NCI-H446 (cell line): ENCODE data around the gene KIF6.
"Not testable (repeated sequence)": the region's sequence is repeated elsewhere in the genome, so short reads cannot be mapped to it uniquely, and the experiment has no call there.

Experiments used
- DNase-seq, 2 experiments: peaks; one replicate each; lab custom pipeline; 2025; lab: John Stamatoyannopoulos, UW

Gene KIF6

GRCh38 chr6:39553029-39553428, 172.2 kb downstream of the KIF6 start:
- DNase-seq, result no peak

- no peak for DNase-seq
These were observed 175.0 kb downstream of the KIF6 start for GRCh38 chr6:39550191-39550590.

DNA sequence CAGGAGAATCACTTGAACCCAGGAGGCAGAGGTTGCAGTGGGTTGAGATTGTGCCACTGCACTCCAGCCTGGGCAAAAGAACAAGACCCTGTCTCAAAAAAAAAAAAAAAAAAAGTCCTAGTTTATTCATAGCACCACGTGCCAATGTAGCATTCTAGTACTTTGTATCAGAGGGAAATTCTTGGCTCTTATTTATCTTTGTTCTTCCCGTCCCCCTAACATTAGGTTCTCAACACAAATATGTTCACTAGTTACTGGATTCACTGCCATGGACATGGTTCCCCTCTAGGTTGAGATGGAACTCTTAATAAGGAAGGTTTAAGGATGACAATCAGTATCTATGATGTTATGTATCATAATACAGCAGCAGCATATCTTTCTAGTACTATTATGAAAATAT, 178.5 kb downstream of the KIF6 start:
- no peak for DNase-seq

GRCh38 chr6:39543950-39544349, 181.3 kb downstream of the KIF6 start:
- no peak for DNase-seq

DNA sequence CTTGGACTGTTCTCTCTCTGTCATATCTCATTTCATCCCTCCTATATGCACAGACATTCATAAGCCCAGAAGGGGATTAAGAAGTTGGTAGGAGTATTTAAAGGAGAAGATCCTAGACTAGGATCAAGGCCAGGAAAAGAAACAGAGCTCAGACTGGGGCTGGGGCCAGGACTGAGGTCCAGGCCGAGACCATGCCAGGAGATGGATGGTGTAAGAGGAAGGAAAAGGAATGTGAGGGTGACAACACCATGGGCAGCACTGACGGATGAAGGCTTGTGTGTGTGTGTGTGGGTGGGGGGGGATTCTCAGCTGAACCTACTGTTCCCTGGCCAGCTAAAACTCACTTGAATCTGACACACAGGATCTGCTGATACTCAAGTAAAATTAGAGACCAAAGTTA, 182.1 kb downstream of the KIF6 start:
- peak in 1 of 2 experiments; percentile 33 for DNase-seq

DNA sequence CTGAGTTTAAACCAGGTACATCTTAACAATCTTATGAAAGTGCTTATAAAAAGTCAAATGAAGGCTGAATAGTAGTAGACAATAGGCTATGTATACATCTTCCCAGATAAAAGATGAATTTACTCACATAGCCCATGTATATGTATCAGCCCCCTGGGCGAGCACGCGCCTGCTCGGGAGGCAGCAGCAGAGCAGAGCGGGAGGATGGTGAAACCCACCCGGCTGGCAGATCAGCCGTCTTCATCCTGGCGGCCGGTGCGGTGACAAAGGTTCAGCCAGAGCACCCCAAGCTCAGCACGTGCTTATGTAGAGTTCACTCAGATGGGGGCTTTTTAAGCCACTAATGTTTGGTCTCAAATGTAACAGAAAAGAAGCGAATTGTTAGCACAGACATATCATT, 184.8 kb downstream of the KIF6 start:
- no peak for DNase-seq

- no peak for DNase-seq
These were observed 194.9 kb downstream of the KIF6 start for GRCh38 chr6:39530201-39530759.

DNA sequence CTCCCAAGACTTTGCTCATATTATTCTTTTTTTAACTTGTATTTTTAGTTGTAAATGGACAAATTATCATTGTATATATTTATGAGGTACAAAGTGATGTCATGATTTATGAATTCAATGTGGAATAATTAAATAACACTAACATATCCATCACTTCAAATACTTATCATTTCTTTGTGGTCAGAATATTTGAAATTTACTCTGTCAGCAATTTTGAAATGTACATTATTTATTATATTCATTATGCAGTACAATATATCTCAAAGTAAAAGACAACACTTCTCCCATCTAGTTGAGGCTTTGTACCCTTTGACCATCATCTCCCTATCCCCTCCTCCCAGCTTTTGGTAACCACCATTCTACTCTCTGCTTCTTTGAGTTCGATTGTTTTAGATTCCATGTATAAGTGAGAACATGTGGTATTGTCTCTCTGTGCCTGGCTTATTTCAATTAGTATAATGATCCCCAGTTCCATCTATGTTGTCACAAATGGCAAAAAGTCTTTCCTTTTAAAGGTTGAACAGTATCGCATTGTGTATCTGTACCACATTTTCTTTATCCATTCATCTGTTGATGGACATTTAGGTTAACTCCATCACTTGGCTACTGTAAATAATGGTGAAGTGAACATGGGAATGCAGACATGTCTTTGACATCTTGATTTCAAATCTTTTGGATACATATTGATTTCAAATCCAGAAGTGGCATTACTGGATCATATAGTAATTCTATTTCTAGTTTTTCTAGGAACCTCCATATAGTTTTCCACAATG, 197.2 kb downstream of the KIF6 start:
- no peak for DNase-seq

DNA sequence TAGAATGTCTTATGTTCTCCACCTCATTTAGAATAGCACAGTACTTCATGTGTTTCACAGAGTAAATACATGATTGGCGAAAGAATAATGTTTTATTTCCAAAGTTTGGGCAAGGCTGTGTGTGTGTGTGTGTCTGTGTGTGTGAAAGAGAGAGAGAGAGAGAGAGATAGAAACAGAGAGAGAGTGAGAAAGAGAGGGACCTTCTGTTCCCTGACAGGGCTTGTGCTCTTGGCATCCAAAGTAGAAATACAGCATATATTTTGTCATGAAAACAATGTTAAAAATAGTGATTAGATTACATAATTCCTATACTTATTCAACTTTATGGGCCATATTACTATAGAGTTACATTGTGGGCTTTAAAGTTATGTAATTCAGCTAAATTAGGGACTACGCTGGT, 201.2 kb downstream of the KIF6 start:
- no peak for DNase-seq

DNA sequence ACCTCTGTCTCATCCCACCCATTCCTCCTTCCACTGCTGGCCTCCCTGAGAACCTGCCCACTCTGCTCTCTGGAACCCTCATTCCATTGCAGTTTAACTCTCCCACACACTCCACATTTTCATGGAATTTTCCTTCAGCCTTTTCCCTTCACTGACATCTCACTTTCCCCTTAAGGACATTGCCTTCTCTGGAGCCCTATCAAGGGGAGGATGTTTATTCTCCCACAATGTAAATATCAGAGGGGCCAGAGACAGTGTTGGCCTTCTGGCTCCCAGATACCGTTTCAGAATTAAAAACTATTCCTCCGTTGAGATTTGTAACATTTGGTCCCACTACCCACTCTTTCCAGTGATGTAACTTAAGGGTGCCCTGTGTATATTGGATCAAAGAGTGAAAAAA, 203.2 kb downstream of the KIF6 start:
- DNase-seq, result no peak

DNA sequence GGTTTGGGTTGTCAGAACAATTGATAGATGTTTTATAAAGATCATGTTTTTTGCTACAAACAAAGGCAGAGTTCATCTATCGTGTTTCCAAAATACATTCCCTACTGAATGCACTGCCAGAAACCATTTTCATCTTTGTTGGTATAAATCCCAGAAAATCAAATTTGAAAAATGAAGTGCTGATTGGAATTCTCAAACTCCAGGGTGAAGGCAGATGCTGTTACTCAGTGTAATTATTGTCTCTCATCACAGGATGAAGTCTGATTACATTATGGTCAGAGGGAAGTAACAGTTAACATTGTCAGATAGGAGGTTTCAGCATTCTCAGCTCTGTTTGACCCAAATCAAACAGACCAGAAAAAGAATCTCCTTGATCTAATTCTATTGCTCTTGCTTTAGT, 204.3 kb downstream of the KIF6 start:
- DNase-seq, result peak in 1 of 2 experiments; percentile 23

- DNase-seq, result no peak
These were observed 204.8 kb downstream of the KIF6 start for GRCh38 chr6:39520411-39520810.

- no peak for DNase-seq
These were observed 207.0 kb downstream of the KIF6 start for GRCh38 chr6:39518221-39518620.

GRCh38 chr6:39517756-39518155, 207.5 kb downstream of the KIF6 start:
- no peak for DNase-seq

- DNase-seq, result no peak
These were observed 208.7 kb downstream of the KIF6 start for GRCh38 chr6:39516471-39516870.

- DNase-seq, result no peak
These were observed 209.7 kb downstream of the KIF6 start for GRCh38 chr6:39515471-39515870.

DNA sequence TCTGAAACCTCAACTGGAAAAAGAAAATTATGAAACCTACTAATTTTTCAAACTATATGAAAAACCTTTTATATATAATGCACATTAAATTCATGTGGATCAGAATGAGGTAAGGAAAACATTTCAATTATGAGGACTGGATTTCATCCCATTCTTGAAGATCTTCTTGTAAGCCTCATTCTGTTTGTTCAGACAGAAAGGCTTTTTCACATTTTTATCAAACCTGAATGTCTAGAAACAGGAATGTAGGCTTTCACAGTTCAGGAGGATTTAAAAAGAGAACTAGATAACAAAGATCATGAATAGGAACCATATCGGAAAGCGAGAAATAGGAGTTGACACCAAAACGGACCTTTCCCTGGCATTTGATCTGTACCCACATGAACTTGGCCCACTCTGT, 210.2 kb downstream of the KIF6 start:
- no peak for DNase-seq

DNA sequence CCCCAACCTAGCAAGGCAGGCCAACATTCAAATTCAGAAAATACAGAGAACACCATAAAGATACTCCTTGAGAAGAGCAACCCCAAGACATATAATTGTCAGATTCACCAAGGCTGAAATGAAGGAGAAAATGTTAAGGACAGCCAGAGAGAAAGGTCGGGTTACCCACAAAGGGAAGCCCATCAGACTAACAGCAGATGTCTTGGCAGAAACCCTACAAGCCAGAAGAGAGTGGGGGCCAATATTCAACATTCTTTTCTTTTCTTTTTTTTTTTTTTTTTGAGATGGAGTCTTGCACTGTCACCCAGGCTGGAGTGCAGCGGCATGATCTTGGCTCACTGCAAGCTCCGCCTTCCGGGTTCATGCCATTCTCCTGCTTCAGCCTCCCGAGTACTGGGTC, 215.4 kb downstream of the KIF6 start:
- not testable (repeated sequence) for DNase-seq

DNA sequence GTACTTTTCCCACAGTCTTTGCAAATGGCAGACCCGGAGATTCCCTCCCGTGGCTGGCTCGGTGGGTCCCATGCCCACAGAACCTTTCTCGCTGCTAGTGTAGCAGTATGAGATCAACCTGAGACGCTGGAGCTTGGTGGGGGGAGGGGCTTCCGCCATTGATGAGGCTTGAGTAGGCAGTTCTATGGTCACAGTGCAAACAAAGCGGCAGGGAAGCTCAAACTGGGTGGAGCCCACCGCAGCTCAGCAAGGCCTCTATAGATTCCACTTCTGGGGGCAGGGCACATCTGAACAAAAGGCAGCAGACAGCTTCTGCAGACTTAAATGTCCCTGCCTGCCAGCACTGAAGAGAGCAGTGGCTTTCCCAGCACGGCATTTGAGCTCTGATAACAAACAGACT, 216.7 kb downstream of the KIF6 start:
- DNase-seq, result no peak

DNA sequence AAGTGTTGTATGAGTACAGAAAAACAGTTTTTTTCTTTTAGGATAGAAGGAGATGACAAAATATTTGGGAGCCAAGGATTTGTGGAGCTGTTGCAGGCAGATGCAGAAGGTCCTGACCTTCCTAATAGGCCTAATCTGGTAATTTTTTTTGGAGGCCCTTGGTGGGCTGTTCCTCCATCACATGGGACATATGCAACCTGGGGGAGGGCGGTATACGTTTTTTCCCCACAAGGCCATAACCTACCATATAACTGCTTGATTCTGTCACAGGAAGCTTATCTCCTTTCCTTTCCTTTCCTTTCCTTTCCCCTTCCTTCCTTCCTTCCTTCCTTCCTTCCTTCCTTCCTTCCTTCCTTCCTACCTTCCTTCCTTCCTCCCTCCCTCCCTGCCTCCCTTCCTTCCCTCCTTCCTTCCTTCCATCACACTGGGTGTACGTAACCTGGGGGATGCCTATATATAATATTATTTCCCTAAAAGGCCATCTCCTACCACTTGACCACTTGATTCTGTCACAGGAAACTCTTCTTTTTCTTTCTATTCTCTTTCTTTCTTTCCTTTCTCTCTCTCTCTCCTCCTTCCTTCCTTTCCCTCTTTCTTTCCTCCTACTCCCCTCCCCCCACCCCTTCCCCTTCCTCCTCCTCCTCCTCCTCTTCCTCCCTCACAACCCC, 217.7 kb downstream of the KIF6 start:
- no peak for DNase-seq

DNA sequence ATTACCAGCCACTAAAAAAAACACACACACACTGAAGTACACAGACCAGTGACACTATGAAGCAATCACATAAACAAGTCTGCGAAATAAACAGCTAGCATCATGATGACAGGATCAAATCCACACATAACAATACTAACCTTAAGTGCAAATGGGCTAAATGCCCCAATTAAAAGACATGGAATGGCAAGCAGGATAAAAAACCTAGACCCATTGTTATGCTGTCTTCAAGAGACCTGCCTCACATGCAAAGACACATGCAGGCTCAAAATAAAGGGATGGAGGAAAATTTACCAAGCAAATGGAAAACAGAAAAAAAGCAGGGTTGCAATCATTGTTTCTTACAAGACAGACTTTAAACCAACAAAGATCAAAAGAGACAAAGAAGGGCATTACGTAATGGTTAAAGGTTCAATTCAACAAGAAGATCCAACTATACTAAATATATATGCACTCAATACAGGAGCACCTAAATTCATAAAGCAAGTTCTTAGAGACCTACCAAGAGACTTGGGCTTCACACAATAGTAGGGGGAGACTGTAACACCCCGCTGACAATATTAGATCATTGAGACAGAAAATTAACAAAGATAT, 222.7 kb downstream of the KIF6 start:
- DNase-seq, result not testable (repeated sequence)

DNA sequence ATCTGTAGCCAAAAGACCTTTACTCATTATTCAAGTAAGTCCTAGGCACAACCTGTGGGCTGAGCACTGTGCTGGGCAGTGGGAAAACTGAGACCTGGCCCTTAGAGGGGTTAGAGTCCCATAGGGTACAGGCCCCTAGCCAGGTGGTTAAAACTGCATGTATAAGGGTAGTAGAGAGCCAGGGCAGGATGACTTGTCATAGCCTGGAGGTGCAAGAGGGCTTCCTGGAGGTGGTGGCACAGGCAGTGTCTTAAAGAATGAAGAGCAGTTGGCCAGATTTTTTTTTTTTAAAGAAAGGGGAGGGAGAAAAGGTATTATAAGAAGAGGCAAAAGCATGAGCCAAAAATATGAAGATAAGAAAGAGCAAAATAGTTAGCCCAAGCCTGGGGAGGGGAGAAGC, 226.2 kb downstream of the KIF6 start:
- DNase-seq, result no peak

DNA sequence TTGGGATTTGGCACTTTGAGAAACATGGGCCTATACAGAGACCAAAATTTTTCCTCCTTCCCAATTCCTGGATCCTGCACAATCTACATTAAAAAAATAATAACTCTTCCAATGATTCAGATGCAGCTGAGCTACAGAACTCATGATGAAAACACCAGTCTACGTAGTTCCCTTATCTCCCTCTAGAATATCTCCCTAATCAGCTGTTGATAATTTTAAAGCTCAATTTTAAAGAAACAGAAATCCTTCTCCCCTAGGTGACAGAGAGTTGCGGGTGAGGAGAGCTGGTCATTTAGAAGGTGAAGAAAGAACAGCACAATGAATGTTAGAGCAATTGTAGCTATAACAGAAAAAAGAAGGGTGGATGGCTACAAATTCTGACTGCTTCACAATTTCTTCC, 227.1 kb downstream of the KIF6 start:
- no peak for DNase-seq
